AG04450 (cell line): ENCODE measurements around the gene UNC45B. TPM values are rescaled to one million over a fixed set of nuclear protein-coding genes. Genes with fewer than 3 reads are reported as not detected.

Experiments
- CTCF ChIA-PET: fragments of 300-600, 350-600 bp; formaldehyde crosslinking; extraction: SDS; loops from one replicate; lab custom pipeline; 2022; ENCODE audit warnings: antibody characterized with exemption, inconsistent platforms; lab: Charles Lee
- POLR2A ChIA-PET: fragments of 350-600 bp; formaldehyde crosslinking; extraction: SDS; loops from one replicate; lab custom pipeline; 2021; ENCODE audit warnings: antibody characterized with exemption, inconsistent platforms; lab: Yijun Ruan, JAX
- DNase-seq: peaks from one replicate; pipeline ENCODE4 v3.0.0-alpha.2; 2011; ENCODE audit warnings: low read depth, low spot score
- H3K27ac ChIP-seq: one replicate; pipeline ENCODE4 v1.5.1; 2012; ENCODE audit warnings: low read depth, low read length, control low read depth
- H3K27me3 ChIP-seq: one replicate; pipeline ENCODE4 v1.6.0; 2012; ENCODE audit warnings: low read length; ENCODE audit not compliant: control insufficient read depth, insufficient read depth
- H3K4me3 ChIP-seq: 2 replicates; pipeline ENCODE4 v1.5.1; 2011; ENCODE audit warnings: mild to moderate bottlenecking, low read depth, low read length, control low read depth
- H3K9me3 ChIP-seq: 2 replicates; pipeline ENCODE4 v1.5.1; 2012; ENCODE audit warnings: low read length; ENCODE audit not compliant: control insufficient read depth, insufficient read depth
- polyA plus RNA-seq: library from polyadenylated mRNA; depleted of rRNA; stranded (reverse); fragments of >200 nt; gene quantifications from 2 replicates; pipeline ENCODE4 v1.2.3, GENCODE V29; 2011
- TF ChIP-seq, protein P1 (sequence below): IDR thresholded peaks from 2 replicates; pipeline ENCODE4 v1.5.1; 2011; ENCODE audit warnings: low read depth, low read length, control low read depth, inconsistent platforms

The UNC45B gene
- polyA plus RNA-seq, 1 experiment: not detected

- no peak overlapping the region for H3K27ac ChIP-seq
- TF ChIP-seq, protein P1, sequence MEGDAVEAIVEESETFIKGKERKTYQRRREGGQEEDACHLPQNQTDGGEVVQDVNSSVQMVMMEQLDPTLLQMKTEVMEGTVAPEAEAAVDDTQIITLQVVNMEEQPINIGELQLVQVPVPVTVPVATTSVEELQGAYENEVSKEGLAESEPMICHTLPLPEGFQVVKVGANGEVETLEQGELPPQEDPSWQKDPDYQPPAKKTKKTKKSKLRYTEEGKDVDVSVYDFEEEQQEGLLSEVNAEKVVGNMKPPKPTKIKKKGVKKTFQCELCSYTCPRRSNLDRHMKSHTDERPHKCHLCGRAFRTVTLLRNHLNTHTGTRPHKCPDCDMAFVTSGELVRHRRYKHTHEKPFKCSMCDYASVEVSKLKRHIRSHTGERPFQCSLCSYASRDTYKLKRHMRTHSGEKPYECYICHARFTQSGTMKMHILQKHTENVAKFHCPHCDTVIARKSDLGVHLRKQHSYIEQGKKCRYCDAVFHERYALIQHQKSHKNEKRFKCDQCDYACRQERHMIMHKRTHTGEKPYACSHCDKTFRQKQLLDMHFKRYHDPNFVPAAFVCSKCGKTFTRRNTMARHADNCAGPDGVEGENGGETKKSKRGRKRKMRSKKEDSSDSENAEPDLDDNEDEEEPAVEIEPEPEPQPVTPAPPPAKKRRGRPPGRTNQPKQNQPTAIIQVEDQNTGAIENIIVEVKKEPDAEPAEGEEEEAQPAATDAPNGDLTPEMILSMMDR: no peak
- DNase-seq: no peak
- H3K4me3 ChIP-seq: no peak overlapping the region
- ChIA-PET CTCF (interaction anchor here (1.2 to 3.3 kb wide), 3 partner anchors 10 to 13 kb away, joined by 3 to 26 read pairs (median 5); partner anchors contain the start of genes NLE1 and RAD51D), POLR2A (interaction anchor here (1.2 kb wide), 1 partner anchor 11 kb away, joined by 13 read pairs; no protein-coding TSS in a partner anchor)
- no peaks in the 10 kb centered on the region for H3K27me3 ChIP-seq
- no peaks in the 10 kb centered on the region; the same call in 1 of the 2 replicates for H3K9me3 ChIP-seq
Observed at GRCh38 chr17:35129973-35130351, 17.7 kb upstream of the UNC45B start.

GRCh38 chr17:35130392-35130791, 17.2 kb upstream of the UNC45B start:
- ChIA-PET POLR2A (no interaction called here), CTCF (interaction anchor here (1.2 to 3.3 kb wide), 4 partner anchors 11 to 769 kb away, joined by 3 to 26 read pairs (median 4); partner anchors contain the start of genes NLE1 and RAD51D)
- Histone ChIP-seq H3K27ac (no peak overlapping the region), H3K9me3 (no peaks in the 10 kb centered on the region; the same call in 1 of the 2 replicates), H3K4me3 (no peak overlapping the region), H3K27me3 (no peaks in the 10 kb centered on the region)
- no peak for DNase-seq
- TF ChIP-seq, protein P1: no peak

DNA sequence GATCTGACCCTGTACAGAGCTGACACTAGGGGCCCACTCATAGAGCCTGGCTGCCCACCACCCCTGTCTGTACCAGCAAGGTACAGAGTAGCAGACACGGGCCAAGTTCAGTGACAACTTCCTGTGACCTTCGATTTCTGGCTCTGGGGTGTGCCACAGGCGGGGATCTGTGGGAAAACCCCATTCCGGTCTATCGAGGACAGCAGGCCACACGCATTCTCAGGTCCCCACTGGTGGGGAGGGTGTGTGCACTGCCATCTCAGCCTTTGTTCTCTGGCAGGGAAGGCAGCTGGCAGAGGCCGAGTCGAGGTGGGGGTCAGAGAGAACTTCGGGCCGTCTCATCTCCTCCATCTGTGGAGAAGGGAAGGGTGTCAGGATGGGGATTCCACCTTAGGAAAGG, 15.5 kb upstream of the UNC45B start:
- Histone ChIP-seq H3K27me3 (no peaks in the 10 kb centered on the region), H3K27ac (no peak overlapping the region), H3K9me3 (no peaks in the 10 kb centered on the region; the same call in 1 of the 2 replicates), H3K4me3 (no peak overlapping the region)
- CTCF ChIA-PET: no interaction called here
- TF ChIP-seq, protein P1: no peak
- POLR2A ChIA-PET: no interaction called here
- no peak for DNase-seq

DNA sequence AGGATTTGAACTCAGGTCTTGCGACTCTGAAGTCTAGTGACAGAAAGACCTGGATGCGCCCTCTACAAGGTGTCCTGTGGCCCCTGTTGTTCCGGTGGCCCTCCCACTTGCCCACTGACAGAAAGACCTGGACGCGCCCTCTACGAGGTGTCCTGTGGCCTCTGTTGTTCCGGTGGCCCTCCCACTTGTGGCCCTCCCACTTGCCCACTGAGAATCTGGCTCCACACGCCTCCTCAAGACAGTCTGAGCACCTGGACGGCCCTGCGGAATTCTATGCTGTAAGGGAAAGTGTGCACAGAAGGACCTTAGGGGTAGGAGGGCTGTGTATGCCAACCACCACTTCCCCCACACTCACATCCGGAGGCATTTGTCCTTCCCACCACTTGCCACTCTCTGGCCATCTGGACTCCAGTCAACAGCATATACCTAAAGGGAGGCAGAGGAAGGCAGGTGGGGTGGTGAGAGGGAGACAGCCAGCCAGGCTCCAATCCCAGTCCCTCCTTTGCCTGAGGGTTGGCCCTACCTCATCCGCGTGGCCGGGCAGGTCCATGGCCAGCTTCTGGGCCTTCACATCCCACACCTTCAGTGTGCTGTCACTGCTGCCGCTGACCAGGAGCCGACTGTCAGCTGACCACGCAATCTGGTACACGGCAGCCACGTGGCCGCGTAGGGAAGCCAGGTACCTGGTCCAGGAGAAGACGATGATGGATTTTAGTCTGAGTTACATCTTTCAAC, 14.6 kb upstream of the UNC45B start:
- Histone ChIP-seq H3K27me3 (no peaks in the 10 kb centered on the region), H3K4me3 (no peak overlapping the region), H3K9me3 (no peaks in the 10 kb centered on the region; the same call in 1 of the 2 replicates), H3K27ac (no peak overlapping the region)
- DNase-seq: no peak
- ChIA-PET POLR2A (no interaction called here), CTCF (no interaction called here)
- TF ChIP-seq, protein P1: no peak

DNA sequence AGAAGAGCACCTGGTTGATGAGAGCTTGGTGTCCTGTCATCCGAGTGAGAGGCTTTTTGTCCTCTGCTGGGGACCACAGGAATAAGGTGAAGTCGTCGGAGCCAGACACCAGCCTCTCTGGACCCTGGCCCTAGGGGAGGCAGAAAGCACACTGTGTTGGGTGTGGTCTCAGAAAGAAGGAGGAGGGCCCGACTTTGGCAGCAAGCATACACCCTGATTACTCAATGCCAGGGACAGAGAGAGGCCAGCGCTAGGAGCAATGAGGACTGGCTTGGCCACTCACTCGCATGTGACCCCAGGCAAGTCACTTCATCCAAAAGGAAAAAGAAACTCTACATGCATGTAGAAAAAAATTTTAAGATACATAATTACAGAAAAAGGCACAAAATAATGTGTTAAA, 12.3 kb upstream of the UNC45B start:
- H3K27ac ChIP-seq: no peak overlapping the region
- POLR2A ChIA-PET: no interaction called here
- CTCF ChIA-PET: no interaction called here
- no peak for DNase-seq
- no peaks in the 10 kb centered on the region for H3K9me3 ChIP-seq
- H3K4me3 ChIP-seq: no peak overlapping the region
- TF ChIP-seq, protein P1: no peak
- no peaks in the 10 kb centered on the region for H3K27me3 ChIP-seq
